RWPE1 (cell line): Measurements from ENCODE around the gene TMEM183A.
A peak's percentile ranks its signal among the peaks of the same experiment; 100 is the strongest.

ENCODE experiments used
- CTCF ChIA-PET: fragments of 350-600 bp; sonication (Branson Sonifier 250); formaldehyde crosslinking; extraction: SDS; loops from one replicate; lab custom pipeline; 2021; lab: Yijun Ruan, JAX
- POLR2A ChIA-PET: fragments of 400-600 bp; formaldehyde crosslinking; extraction: SDS; loops from one replicate; lab custom pipeline; 2020; ENCODE audit warnings: antibody characterized with exemption; ENCODE audit not compliant: low non-redundant PET; lab: Yijun Ruan, JAX
- DNase-seq: peaks from one replicate; pipeline ENCODE4 v3.0.0; 2012; ENCODE audit warnings: low spot score
- H3K27ac ChIP-seq: fragments of 450-650 bp; 2 replicates; pipeline ENCODE4 v1.5.1; 2017
- CTCF ChIP-seq: fragments of 450-650 bp; conservative IDR thresholded peaks from 2 replicates; pipeline ENCODE4 v1.5.1; 2017; ENCODE audit warnings: low read depth, mild to moderate bottlenecking

The TMEM183A gene

GRCh38 chr1:203038891-203039608 lies 31.9 kb downstream of the TMEM183A start:
- peak overlapping the region; percentile 69 for H3K27ac ChIP-seq
- ChIA-PET POLR2A (no interaction called here), CTCF (interaction anchor here (0.6 to 6.6 kb wide), 56 partner anchors 9 to 1220 kb away, joined by 3 to 197 read pairs (median 5); partner anchors contain the start of genes ADORA1, MYBPH, PPFIA4 and TMEM183A)
- TF ChIP-seq CTCF = peak; percentile 91
- peak; percentile 89 for DNase-seq

- TF ChIP-seq CTCF = peak; percentile 63; the same call in 1 of the 2 replicates
- no peak for DNase-seq
- no peak overlapping the region for H3K27ac ChIP-seq
- ChIA-PET POLR2A (no interaction called here), CTCF (interaction anchor here (0.6 to 6.6 kb wide), 53 partner anchors 10 to 1221 kb away, joined by 3 to 197 read pairs (median 6); partner anchors contain the start of genes ADORA1, MYBPH, PPFIA4 and TMEM183A)
These were observed 32.7 kb downstream of the TMEM183A start for GRCh38 chr1:203039609-203040512.

GRCh38 chr1:203040513-203041275 lies 33.5 kb downstream of the TMEM183A start:
- ChIA-PET POLR2A (no interaction called here), CTCF (interaction anchor here (0.6 to 6.6 kb wide), 24 partner anchors 9 to 1095 kb away, joined by 3 to 197 read pairs (median 9); partner anchors contain the start of genes ADORA1, MYBPH and PPFIA4)
- H3K27ac ChIP-seq = no peak overlapping the region
- DNase-seq = no peak
- no peak for TF ChIP-seq CTCF

- TF ChIP-seq CTCF = no peak
- ChIA-PET CTCF (interaction anchor here (0.6 to 6.6 kb wide), 10 partner anchors 8 to 228 kb away, joined by 3 to 197 read pairs (median 26); partner anchors contain the start of genes ADORA1 and MYBPH), POLR2A (no interaction called here)
- H3K27ac ChIP-seq = no peak overlapping the region
- DNase-seq = no peak
These were observed 34.3 kb downstream of the TMEM183A start for GRCh38 chr1:203041351-203041932.

- no peak for DNase-seq
- no peak for TF ChIP-seq CTCF
- CTCF ChIA-PET = interaction anchor here (0.7 to 3.2 kb wide), 6 partner anchors 128 to 229 kb away, joined by 3 to 28 read pairs (median 4); no protein-coding TSS in a partner anchor
- H3K27ac ChIP-seq = no peak overlapping the region
- POLR2A ChIA-PET = no interaction called here
These were observed 36.8 kb downstream of the TMEM183A start for GRCh38 chr1:203043830-203044545.
